Fibroblast of mammary gland (primary cell): ENCODE data around the gene CYP24A1.

Experiments used
- DNase-seq: peaks from one replicate; pipeline ENCODE4 v3.0.0-alpha.2; 2010; ENCODE audit warnings: low read depth
- H3K4me3 ChIP-seq: 2 replicates; pipeline ENCODE4 v1.5.1; 2011; ENCODE audit warnings: low read depth, mild to moderate bottlenecking, low read length, moderate library complexity; ENCODE audit not compliant: control insufficient read depth
- CTCF ChIP-seq: conservative IDR thresholded peaks from 2 replicates; pipeline ENCODE4 v1.5.1; 2011; ENCODE audit warnings: low read depth, low read length, inconsistent platforms; ENCODE audit not compliant: control insufficient read depth, insufficient read depth

CYP24A1 gene

GRCh38 chr20:54112221-54112884 lies 61.4 kb downstream of the CYP24A1 start:
- peak; percentile 24 for DNase-seq
- H3K4me3 ChIP-seq: no peak overlapping the region
- no peak for TF ChIP-seq CTCF

DNA sequence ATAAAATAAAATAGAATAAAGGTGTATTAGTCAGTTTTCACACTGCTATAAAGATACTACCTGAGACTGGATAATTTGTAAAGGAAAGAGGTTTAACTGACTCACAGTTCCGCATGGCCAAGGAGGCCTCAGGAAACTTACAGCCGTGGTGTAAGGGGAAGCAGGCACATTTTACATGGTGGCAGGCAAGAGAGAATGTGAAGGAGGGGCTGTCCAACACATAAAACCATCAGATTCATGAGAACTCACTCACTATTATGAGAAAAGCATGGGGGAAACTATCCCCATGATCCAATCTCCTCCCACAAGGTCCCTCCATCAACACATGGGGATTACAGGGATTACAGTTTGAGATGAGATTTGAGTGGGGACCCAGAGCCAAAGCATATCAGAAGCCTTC lies 62.3 kb downstream of the CYP24A1 start:
- TF ChIP-seq CTCF: no peak
- DNase-seq: no peak
- no peak overlapping the region for H3K4me3 ChIP-seq

DNA sequence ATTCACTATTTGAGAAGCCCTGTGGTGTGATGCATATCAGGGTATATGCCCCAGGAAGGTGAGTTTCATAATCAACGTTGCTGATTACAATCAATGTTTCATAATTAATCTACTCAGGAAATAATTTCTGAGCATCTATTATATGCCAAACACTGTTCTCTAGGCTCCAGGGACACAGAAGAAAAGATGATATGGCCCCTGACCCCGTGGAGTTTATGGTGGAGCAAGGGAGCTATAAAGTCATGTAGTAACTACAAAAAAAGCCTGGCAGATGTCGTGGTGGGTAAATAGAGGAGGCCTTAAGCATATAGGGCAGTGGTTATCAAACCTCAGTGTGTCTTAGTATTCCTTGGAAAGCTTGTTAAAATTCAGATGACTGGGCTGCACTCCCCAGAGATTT lies 63.3 kb downstream of the CYP24A1 start:
- DNase-seq: no peak
- no peak for TF ChIP-seq CTCF
- H3K4me3 ChIP-seq: no peak overlapping the region

DNA sequence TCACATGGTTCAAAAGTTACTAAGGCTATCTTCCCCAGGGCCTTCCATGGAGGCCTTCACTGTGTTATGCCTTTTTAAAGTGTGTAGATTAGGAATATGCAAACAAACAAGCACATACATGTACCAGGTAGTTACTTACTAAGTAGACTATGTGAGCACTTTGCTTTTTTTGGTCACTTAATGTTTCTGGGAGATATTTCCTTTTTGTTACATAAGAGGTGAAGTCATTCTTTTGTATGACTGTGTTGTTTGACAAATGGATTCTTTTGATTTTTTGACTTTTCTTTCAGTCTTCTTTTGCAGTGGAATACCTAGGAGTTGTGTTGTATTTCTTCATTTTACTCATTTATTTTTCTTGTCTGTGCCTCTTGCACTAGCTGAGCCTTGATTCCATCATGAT lies 63.7 kb downstream of the CYP24A1 start:
- no peak for DNase-seq
- no peak for TF ChIP-seq CTCF
- no peak overlapping the region for H3K4me3 ChIP-seq

GRCh38 chr20:54108817-54109216 lies 65.0 kb downstream of the CYP24A1 start:
- no peak overlapping the region for H3K4me3 ChIP-seq
- TF ChIP-seq CTCF: no peak

GRCh38 chr20:54108326-54108642 lies 65.5 kb downstream of the CYP24A1 start:
- no peak for DNase-seq
- H3K4me3 ChIP-seq: no peak overlapping the region
- no peak for TF ChIP-seq CTCF

More at GRCh38 chr20:54108817-54109216, 65.0 kb downstream of the CYP24A1 start:
- DNase-seq: no peak
